ENCODE data around the gene GPR18.

GPR18 gene

GRCh38 chr13:99205621-99206220, 52.5 kb downstream of the GPR18 start:
- DNase-seq: no peak
